ENCODE measurements around the gene PARD3B. TPM values are rescaled to one million over a fixed set of nuclear protein-coding genes. Genes with fewer than 3 reads are reported as not detected.

PARD3B gene
- total and polyA plus RNA-seq, 12 donors = 0.46 to 12.4 (median 8.3) TPM

DNA sequence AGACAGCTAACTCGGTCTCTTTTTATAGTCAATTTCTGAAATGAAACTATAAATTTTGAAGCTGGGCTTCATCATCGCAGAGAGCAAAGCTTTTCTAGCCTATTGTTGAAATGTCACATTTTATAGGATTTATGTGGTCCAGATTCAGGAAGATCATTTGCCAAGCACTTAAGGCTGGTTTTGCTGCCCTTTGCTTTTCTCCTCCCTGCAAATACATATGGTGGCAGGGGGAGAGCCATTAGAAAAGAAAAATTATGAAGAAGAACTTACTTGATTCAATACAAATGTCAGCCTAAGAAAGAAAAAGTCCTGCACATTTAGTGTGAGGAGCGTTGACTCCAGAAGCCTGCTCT, 930.1 kb downstream of the PARD3B start:
- no peaks in the 10 kb centered on the region for H3K36me3 ChIP-seq
- no peaks in the 10 kb centered on the region for H3K27me3 ChIP-seq
- H3K4me1 ChIP-seq = no peaks in the 10 kb centered on the region
- no peak overlapping the region for H3K27ac ChIP-seq
- ATAC-seq (no peak), DNase-seq (no peak)
- intact Hi-C loops (cut with DNase I) = no loop called here
- WGBS, 2 donors = 95% methylated on average over 3 of the region's 3 CpGs
- H3K4me3 ChIP-seq = no peak overlapping the region
- H3K9me3 ChIP-seq = no peaks in the 10 kb centered on the region
- TF ChIP-seq, protein P1, sequence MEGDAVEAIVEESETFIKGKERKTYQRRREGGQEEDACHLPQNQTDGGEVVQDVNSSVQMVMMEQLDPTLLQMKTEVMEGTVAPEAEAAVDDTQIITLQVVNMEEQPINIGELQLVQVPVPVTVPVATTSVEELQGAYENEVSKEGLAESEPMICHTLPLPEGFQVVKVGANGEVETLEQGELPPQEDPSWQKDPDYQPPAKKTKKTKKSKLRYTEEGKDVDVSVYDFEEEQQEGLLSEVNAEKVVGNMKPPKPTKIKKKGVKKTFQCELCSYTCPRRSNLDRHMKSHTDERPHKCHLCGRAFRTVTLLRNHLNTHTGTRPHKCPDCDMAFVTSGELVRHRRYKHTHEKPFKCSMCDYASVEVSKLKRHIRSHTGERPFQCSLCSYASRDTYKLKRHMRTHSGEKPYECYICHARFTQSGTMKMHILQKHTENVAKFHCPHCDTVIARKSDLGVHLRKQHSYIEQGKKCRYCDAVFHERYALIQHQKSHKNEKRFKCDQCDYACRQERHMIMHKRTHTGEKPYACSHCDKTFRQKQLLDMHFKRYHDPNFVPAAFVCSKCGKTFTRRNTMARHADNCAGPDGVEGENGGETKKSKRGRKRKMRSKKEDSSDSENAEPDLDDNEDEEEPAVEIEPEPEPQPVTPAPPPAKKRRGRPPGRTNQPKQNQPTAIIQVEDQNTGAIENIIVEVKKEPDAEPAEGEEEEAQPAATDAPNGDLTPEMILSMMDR (IDR thresholded peaks at IDR 0.05) = no peak

DNA sequence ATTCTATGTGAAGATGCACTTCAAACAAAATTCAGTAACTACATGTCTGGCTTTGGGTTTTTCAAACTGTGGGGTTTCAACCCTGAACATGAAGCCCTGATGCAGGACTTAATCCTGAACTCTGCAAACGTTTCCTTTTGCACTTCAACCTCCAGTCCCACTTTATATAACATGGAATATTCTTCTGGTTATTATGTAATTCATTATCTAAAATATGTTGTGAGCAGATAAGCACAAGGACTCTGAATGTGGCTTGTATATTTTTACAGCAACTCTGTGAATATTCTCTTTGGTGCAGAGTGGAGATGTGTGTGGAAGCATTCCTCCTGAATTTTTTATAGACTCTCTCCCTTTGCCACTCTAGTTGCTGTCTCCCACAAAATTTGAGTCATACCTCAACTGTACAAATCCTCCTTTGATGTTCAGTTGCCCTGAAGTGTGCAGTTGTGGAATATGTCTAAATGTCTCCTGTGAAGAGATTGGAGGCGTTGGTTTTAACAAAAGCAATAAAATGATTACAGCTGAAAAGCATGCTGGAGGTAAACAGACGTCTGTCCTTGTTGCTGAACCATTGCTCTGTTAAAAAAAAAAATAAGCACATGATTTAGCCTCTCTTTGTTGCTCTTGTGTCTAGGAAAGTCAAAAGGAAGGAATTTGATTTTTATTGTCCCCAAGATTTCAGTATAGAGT, 931.9 kb downstream of the PARD3B start:
- intact Hi-C loops (cut with DNase I) = no loop called here
- ATAC-seq (no peak), DNase-seq (no peak)
- Histone ChIP-seq H3K27me3 (no peaks in the 10 kb centered on the region), H3K36me3 (no peaks in the 10 kb centered on the region), H3K9me3 (no peaks in the 10 kb centered on the region), H3K27ac (no peak overlapping the region), H3K4me3 (no peak overlapping the region), H3K4me1 (no peaks in the 10 kb centered on the region)
- WGBS, 2 donors = 57 to 65% methylated on average over 3 of the region's 3 CpGs
- TF ChIP-seq, protein P1 (IDR thresholded peaks at IDR 0.05) = no peak

DNA sequence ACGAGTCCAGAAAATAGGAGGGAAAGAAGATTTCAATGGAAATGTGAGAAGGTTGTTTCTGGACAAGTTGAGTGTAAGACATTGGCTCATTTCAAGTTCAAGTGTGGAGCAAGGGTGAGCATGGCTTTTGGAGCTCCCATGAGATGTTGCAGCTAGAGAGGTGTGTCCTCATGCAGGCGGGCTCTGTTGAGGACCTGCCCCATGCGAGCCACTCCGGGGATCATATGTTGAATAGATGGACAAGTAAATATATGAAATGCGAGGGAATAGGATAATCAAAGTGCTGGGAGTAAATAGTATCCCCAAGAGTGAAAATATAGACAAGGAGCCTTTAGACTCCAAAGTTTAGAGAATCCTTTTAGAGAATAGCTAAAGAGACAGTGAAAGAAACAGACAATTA, 936.6 kb downstream of the PARD3B start:
- ATAC-seq (no peak), DNase-seq (no peak)
- TF ChIP-seq, protein P1 (IDR thresholded peaks at IDR 0.05) = no peak
- no peaks in the 10 kb centered on the region for H3K27me3 ChIP-seq
- H3K9me3 ChIP-seq = no peaks in the 10 kb centered on the region
- intact Hi-C loops (cut with DNase I) = no loop called here
- H3K36me3 ChIP-seq = no peaks in the 10 kb centered on the region
- 95 to 96% methylated on average over 5 of the region's 5 CpGs for WGBS, 2 donors
- no peak overlapping the region for H3K4me3 ChIP-seq
- peaks cover 0 to 11% (median 0%) of the 10 kb centered on the region in 9 donors for H3K4me1 ChIP-seq
- no peak overlapping the region for H3K27ac ChIP-seq

DNA sequence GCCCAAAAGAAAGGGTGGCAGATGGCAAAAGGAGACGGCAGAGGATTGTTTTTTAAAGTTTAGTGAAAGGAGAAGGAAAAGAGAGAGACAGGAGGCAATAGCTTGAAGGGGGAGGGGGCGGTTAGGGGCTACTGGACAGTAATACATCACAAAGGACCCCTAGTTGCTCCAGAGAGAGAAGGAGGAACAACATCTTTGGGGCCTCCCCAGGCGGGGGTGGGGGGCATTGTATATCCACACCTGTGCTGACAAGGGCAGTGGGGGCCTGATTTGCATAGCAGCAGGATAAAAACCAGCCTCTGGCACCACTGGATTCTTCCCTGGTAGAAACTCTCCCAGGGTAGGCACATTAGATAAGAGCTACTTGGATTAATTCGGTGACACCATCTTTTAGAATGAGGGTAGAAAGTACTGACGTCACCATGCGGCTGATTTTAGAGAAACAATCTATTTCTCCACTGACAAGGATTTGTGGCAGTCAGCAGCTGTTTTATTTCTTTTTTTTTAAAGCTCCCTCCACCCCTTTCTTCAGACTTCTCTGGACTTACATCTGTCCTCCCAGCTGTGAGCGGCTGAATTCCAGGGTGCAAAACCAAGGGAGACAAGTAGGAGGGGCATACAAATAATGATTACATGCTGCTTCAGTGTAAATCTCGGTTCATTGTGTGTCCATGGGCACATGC, 937.3 kb downstream of the PARD3B start:
- Histone ChIP-seq H3K4me1 (peaks cover 0 to 11% (median 0%) of the 10 kb centered on the region in 9 donors), H3K9me3 (no peaks in the 10 kb centered on the region), H3K36me3 (no peaks in the 10 kb centered on the region), H3K27ac (no peak overlapping the region), H3K4me3 (no peak overlapping the region), H3K27me3 (no peaks in the 10 kb centered on the region)
- TF ChIP-seq, protein P1 (IDR thresholded peaks at IDR 0.05) = no peak
- intact Hi-C loops (cut with DNase I) = no loop called here
- 74 to 82% methylated on average over 8 of the region's 8 CpGs for WGBS, 2 donors
- peak in 7 of 8 donors; percentile 44 to 87 (median 74) for ATAC-seq
- peak; percentile 6 to 7 for DNase-seq

Measured in heart right ventricle (tissue), 16 donors.